HEK293 (cell line): ENCODE results near the gene WDR82.

ENCODE experiments used
- ATF2 ChIP-seq: fragments of 450-650 bp; formaldehyde crosslinking; IDR thresholded peaks from 2 replicates; pipeline ENCODE4 v1.5.1; 2016; ENCODE audit warnings: missing biosample characterization, missing genetic modification characterization, low read depth
- CTCF ChIP-seq: fragments of 450-650 bp; formaldehyde crosslinking; IDR thresholded peaks from 2 replicates; pipeline ENCODE4 v1.5.1; 2016; ENCODE audit warnings: missing biosample characterization, missing genetic modification characterization
- REST ChIP-seq: fragments of 450-650 bp; formaldehyde crosslinking; IDR thresholded peaks from 2 replicates; pipeline ENCODE4 v1.5.1; 2016; ENCODE audit warnings: missing biosample characterization, missing genetic modification characterization
- TSHZ1 ChIP-seq: fragments of 450-650 bp; formaldehyde crosslinking; IDR thresholded peaks from 2 replicates; pipeline ENCODE4 v1.5.1; 2016; ENCODE audit warnings: missing biosample characterization, missing genetic modification characterization, borderline replicate concordance
- ZNF175 ChIP-seq: fragments of 450-650 bp; formaldehyde crosslinking; IDR thresholded peaks from 2 replicates; pipeline ENCODE4 v1.5.1; 2016; ENCODE audit warnings: missing biosample characterization, missing genetic modification characterization
- ZNF18 ChIP-seq: fragments of 450-650 bp; formaldehyde crosslinking; IDR thresholded peaks from 2 replicates; pipeline ENCODE4 v1.5.1; 2016; ENCODE audit warnings: missing biosample characterization, missing genetic modification characterization
- ZNF501 ChIP-seq: fragments of 450-650 bp; formaldehyde crosslinking; IDR thresholded peaks from 2 replicates; pipeline ENCODE4 v1.5.1; 2016; ENCODE audit warnings: missing biosample characterization, missing genetic modification characterization

GRCh38 chr3:52321481-52321880, 43.0 kb upstream of the WDR82 start:
- TF ChIP-seq ATF2 (tag by site-specific recombination) (no peak), CTCF (tag by site-specific recombination) (no peak), REST (tag by site-specific recombination) (no peak), ZNF175 (tag by site-specific recombination) (no peak), ZNF18 (tag by site-specific recombination) (no peak), ZNF501 (no peak), TSHZ1 (tag by site-specific recombination) (no peak)
